ENCODE measurements around the gene ARFGAP1. TPM values are rescaled to one million over a fixed set of nuclear protein-coding genes. Genes with fewer than 3 reads are reported as not detected.
A peak's percentile ranks its signal among the peaks of the same experiment; 100 is the strongest.

ARFGAP1 gene
- total and polyA plus RNA-seq, 2 donors (not counting 3 experiments of a cell fraction or from before 2014, with no cell fraction given), result 93.7 to 126 TPM

DNA sequence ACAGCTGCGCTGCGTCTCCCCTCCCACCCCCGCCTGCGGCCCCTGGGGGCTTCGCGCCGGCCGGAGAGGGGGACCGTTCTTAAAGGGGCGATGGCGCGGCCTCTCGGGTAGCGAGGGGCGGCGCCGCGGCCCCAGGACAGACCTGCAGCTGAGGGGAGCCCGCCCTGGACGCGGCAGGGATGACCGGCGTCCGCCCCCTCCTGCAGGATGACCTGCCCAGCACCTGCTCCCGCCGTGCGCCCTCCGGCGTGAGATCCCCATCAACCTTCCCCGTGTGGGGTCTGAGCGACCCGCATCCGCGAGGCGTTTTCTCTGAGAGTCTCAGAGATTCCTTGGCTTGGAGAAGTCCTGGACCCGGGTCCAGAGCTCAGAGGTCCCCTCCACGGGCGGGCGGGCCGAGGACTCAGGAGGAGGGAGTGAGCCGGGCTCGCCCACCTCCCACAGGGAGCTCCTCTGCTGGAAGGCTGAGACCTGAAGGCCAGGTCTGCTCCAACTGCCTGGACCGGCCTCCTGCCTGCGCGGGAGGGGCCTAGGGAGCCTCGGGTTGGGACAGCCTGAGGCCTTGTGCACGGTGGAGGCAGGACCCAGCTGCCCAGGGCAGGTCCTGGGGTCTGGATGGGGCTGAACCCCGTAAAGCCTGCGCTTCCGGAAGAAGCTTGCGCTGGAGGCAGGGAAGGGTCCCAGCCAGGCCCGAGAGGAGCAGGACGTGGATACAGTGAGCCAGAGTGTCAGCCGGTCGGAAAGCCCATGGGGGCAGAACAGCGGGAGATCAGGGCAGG is 17.8 kb upstream of the ARFGAP1 start:
- DNase-seq (ENCODE audit: low read depth, low spot score) (no peak), FAIRE-seq (no peak)
- ChIA-PET CTCF (interaction anchor here (1.1 to 5.0 kb wide), 5 partner anchors 11 to 54 kb away, joined by 3 to 36 read pairs (median 4); no protein-coding TSS in a partner anchor), POLR2A (no interaction called here)
- H3K36me3 ChIP-seq (ENCODE audit: control insufficient read depth in 2 of 2, extremely low read depth in 1 of 2, insufficient read depth in 2 of 2, low read length in 2 of 2), result no peaks in the 10 kb centered on the region
- intact Hi-C loops (cut with micrococcal nuclease), result no loop called here
- BruUV-seq (replicated peaks), result no TSS peak
- peaks cover 35 to 37% of the 10 kb centered on the region in 2 experiments for H3K27me3 ChIP-seq (ENCODE audit: control insufficient read depth in 2 of 2, insufficient read depth in 2 of 2, low read length in 2 of 2)
- no peak overlapping the region for H3K27ac ChIP-seq (ENCODE audit: insufficient read depth, low read depth, low read length)
- no peak overlapping the region for H3K4me3 ChIP-seq (replicated peaks in 1 of 3; ENCODE audit: insufficient read depth in 1 of 3, low read depth in 1 of 3, low read length in 3 of 3)
- H3K4me1 ChIP-seq (ENCODE audit: control insufficient read depth, extremely low read depth, insufficient read depth, low read length), result no peaks in the 10 kb centered on the region
- no peaks in the 10 kb centered on the region for H3K9me3 ChIP-seq (replicated peaks; ENCODE audit: control insufficient read depth, insufficient read depth, low read length)
- no peaks in the 10 kb centered on the region for H4K20me1 ChIP-seq (replicated peaks; ENCODE audit: control insufficient read depth, extremely low read depth, insufficient read depth, low read length)
- H3K4me2 ChIP-seq (ENCODE audit: insufficient read depth, low read length), result no peak overlapping the region
- dilution Hi-C loops (cut with MboI; ENCODE audit: extremely low pct_ligation_motif_present, low sequenced_read_pairs), result no loop called here
- H3K79me2 ChIP-seq (ENCODE audit: control insufficient read depth, insufficient read depth, low read length), result no peaks in the 10 kb centered on the region
- H3K9me1 ChIP-seq (replicated peaks; ENCODE audit: control insufficient read depth, extremely low read depth, insufficient read depth, low read length), result no peaks in the 10 kb centered on the region
- H3K9ac ChIP-seq (replicated peaks; ENCODE audit: extremely low read depth, insufficient read depth, low read length), result no peak overlapping the region
- TF ChIP-seq JUN (IDR thresholded peaks at IDR 0.05; ENCODE audit: borderline replicate concordance, insufficient read depth, insufficient read length, low read depth), result no peak
- peak; percentile 88 for TF ChIP-seq EZH2 (IDR thresholded peaks at IDR 0.05; ENCODE audit: borderline replicate concordance, low read depth, low read length, severe bottlenecking)
- H2AFZ ChIP-seq (ENCODE audit: low read depth, low read length), result no peak overlapping the region

- no peaks in the 10 kb centered on the region for H4K20me1 ChIP-seq (replicated peaks; ENCODE audit: control insufficient read depth, extremely low read depth, insufficient read depth, low read length)
- dilution Hi-C loops (cut with MboI; ENCODE audit: extremely low pct_ligation_motif_present, low sequenced_read_pairs) (no loop called here), intact Hi-C loops (cut with micrococcal nuclease) (no loop called here)
- no peak overlapping the region for H3K4me2 ChIP-seq (ENCODE audit: insufficient read depth, low read length)
- FAIRE-seq (no peak), DNase-seq (ENCODE audit: low read depth, low spot score) (no peak)
- H3K9me1 ChIP-seq (replicated peaks; ENCODE audit: control insufficient read depth, extremely low read depth, insufficient read depth, low read length), result no peaks in the 10 kb centered on the region
- no peak overlapping the region for H3K27ac ChIP-seq (ENCODE audit: insufficient read depth, low read depth, low read length)
- no peaks in the 10 kb centered on the region for H3K79me2 ChIP-seq (ENCODE audit: control insufficient read depth, insufficient read depth, low read length)
- no peaks in the 10 kb centered on the region for H3K4me1 ChIP-seq (ENCODE audit: control insufficient read depth, extremely low read depth, insufficient read depth, low read length)
- no TSS peak for BruUV-seq (replicated peaks)
- TF ChIP-seq MYC (IDR thresholded peaks at IDR 0.05; ENCODE audit: low read depth, low read length) (no peak), GATA2 (IDR thresholded peaks at IDR 0.05; ENCODE audit: insufficient read depth, insufficient read length, low read depth, low read length) (no peak), POLR2AphosphoS5 (IDR thresholded peaks at IDR 0.05; ENCODE audit: insufficient read depth, low read depth, low read length) (no peak), POLR2A (IDR thresholded peaks at IDR 0.05; ENCODE audit: low read depth, low read length) (no peak), EZH2 (IDR thresholded peaks at IDR 0.05; ENCODE audit: borderline replicate concordance, low read depth, low read length, severe bottlenecking) (no peak), JUN (IDR thresholded peaks at IDR 0.05; ENCODE audit: borderline replicate concordance, insufficient read depth, insufficient read length, low read depth) (no peak), MAX (IDR thresholded peaks at IDR 0.05; ENCODE audit: insufficient read depth, insufficient read length) (no peak), FOS (IDR thresholded peaks at IDR 0.05; ENCODE audit: borderline replicate concordance, insufficient read depth, low read length) (no peak)
- TF ChIP-seq, protein P1, sequence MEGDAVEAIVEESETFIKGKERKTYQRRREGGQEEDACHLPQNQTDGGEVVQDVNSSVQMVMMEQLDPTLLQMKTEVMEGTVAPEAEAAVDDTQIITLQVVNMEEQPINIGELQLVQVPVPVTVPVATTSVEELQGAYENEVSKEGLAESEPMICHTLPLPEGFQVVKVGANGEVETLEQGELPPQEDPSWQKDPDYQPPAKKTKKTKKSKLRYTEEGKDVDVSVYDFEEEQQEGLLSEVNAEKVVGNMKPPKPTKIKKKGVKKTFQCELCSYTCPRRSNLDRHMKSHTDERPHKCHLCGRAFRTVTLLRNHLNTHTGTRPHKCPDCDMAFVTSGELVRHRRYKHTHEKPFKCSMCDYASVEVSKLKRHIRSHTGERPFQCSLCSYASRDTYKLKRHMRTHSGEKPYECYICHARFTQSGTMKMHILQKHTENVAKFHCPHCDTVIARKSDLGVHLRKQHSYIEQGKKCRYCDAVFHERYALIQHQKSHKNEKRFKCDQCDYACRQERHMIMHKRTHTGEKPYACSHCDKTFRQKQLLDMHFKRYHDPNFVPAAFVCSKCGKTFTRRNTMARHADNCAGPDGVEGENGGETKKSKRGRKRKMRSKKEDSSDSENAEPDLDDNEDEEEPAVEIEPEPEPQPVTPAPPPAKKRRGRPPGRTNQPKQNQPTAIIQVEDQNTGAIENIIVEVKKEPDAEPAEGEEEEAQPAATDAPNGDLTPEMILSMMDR (IDR thresholded peaks at IDR 0.05; ENCODE audit: extremely low read depth in 1 of 2, insufficient read depth in 1 of 2, low read depth in 1 of 2, low read length in 2 of 2), result no peak
- H3K4me3 ChIP-seq (replicated peaks in 1 of 3; ENCODE audit: insufficient read depth in 1 of 3, low read depth in 1 of 3, low read length in 3 of 3), result no peak overlapping the region
- H3K9me3 ChIP-seq (replicated peaks; ENCODE audit: control insufficient read depth, insufficient read depth, low read length), result no peaks in the 10 kb centered on the region
- H3K36me3 ChIP-seq (ENCODE audit: control insufficient read depth in 2 of 2, extremely low read depth in 1 of 2, insufficient read depth in 2 of 2, low read length in 2 of 2), result no peaks in the 10 kb centered on the region
- no peak overlapping the region for H2AFZ ChIP-seq (ENCODE audit: low read depth, low read length)
- no peak overlapping the region for H3K9ac ChIP-seq (replicated peaks; ENCODE audit: extremely low read depth, insufficient read depth, low read length)
- ChIA-PET POLR2A (no interaction called here), CTCF (interaction anchor here (1.3 to 5.0 kb wide), 3 partner anchors 26 to 33 kb away, joined by 4 to 36 read pairs (median 6); no protein-coding TSS in a partner anchor)
- peaks cover 35 to 37% of the 10 kb centered on the region in 2 experiments for H3K27me3 ChIP-seq (ENCODE audit: control insufficient read depth in 2 of 2, insufficient read depth in 2 of 2, low read length in 2 of 2)
Observed at GRCh38 chr20:63255931-63256704, 16.5 kb upstream of the ARFGAP1 start.
